Urinary bladder (tissue), 4 donors: Measurements from ENCODE around the gene ACACA. TPM values are rescaled to one million over a fixed set of nuclear protein-coding genes. Genes with fewer than 3 reads are reported as not detected.
"Not testable (repeated sequence)": the region's sequence is repeated elsewhere in the genome, so short reads cannot be mapped to it uniquely, and the experiment has no call there.

Experiments
- DNase-seq: peaks from one replicate; pipeline ENCODE4 v3.0.0-alpha.2; 2015; ENCODE audit errors: extremely low spot score
- H3K27ac ChIP-seq: one replicate; pipeline ENCODE4 v1.5.1; 2013; ENCODE audit warnings: low read depth, mild to moderate bottlenecking, moderate library complexity
- H3K36me3 ChIP-seq: one replicate; pipeline ENCODE4 v1.6.1; 2013; ENCODE audit warnings: mild to moderate bottlenecking, moderate library complexity; ENCODE audit not compliant: insufficient read depth
- H3K4me1 ChIP-seq: one replicate; pipeline ENCODE4 v1.6.1; 2013; ENCODE audit warnings: mild to moderate bottlenecking, moderate library complexity; ENCODE audit not compliant: insufficient read depth
- H3K4me3 ChIP-seq: one replicate; pipeline ENCODE4 v1.5.1; 2013; ENCODE audit warnings: low read depth, low read length
- WGBS: extraction: QIAGEN DNeasy Blood & Tissue Kit; methylation state at CpG from one replicate; pipeline ENCODE4 v1.1.7; 2013; 5-methylcytosine and 5-hydroxymethylcytosine counted together
- polyA plus RNA-seq: library from polyadenylated mRNA; stranded (reverse); fragments of 200-250 nt; gene quantifications from one replicate; pipeline ENCODE4 v1.2.3, GENCODE V29; 2013
- total RNA-seq: library from RNA; depleted of rRNA; stranded (reverse); fragments of >200 nt; gene quantifications from one replicate; pipeline ENCODE4 v1.2.3, GENCODE V29; 2014
- donor health status: healthy with polysubstance abuse.
- donor health status: healthy.

The ACACA gene
- total RNA-seq (70.6 TPM), polyA plus RNA-seq (31.7 TPM)

DNA sequence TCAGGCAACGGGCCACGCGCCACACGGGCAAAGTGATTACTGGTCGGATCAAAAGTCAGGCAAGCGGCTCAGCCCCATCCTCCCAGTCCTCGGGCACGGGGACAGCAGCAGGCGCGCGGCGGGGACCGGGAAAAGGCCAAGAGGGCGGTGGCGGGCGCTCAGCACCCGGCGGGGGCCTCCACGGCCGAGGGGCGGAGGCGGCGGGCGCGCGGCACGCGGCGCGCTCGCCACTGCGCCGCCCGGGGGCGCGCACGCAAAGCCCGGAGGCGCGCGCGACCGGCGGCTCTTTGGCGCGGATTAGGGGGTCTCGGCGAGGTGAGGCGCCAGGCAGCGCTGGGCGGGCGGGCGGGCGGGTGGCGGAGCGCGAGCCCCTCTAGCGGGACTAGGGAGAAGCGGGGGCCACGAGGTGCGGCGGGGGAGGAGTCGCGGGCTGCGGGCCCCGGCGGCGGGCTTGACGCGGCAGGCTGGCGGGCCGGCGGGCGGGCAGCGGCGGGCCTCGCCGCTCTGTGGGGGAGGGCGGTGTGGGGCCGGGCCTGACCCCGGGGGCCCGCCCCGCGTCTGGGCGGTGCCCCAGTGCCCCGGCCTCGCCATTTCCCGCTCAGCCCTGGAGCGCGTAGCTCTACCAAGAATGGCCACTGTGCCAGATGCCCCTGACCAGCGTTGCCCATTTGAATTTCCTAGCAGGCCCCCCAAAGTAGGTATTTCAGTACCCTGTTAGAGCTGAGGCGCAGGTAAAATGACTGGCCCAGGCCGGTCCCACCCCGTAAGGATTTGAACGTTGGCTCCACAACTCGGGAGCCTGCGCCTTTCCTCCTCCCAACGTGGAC, at the start of gene ACACA, which contains the start of gene TADA2A:
ACACA (minus strand) TSS at position 202 of the 827 bp plus-strand sequence. CDS start 537 bp downstream, outside the sequence.
TADA2A (plus strand) TSS at position 252 of the 827 bp plus-strand sequence. CDS start 4,480 bp downstream, outside the sequence.
- Histone ChIP-seq H3K4me1 (no peaks in the 10 kb centered on the region), H3K27ac (peak within 1 kb of the TSS; percentile 61), H3K36me3 (no peaks in the 10 kb centered on the region), H3K4me3 (peak within 1 kb of the TSS; percentile 64)
- WGBS = under 1% methylated on average over 97 of the region's 98 CpGs
- DNase-seq = no peak

GRCh38 chr17:37450112-37450511, 43.5 kb upstream of the ACACA start:
- peak; percentile 28 for DNase-seq
- H3K27ac ChIP-seq = no peak overlapping the region
- WGBS = 78% methylated on average over 6 of the region's 6 CpGs

DNA sequence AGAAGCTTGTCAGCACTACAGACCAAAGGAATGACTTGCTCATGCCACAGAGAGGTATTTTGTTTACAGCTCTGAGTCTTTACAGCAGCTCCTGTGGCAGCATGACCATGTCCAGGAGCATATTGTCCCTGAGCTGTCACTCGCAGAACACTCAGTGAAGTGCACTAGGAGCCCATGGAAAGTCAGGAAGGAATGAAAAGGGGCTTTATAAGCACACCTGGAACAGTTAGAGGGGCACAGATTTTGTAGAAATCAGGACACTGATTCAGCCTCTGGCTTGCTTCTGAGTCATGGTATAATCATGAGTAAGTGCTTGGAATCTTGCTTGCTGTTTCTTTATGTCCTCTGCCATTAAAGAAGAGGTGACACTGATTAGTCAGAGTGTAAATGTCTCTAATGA, 41.0 kb upstream of the ACACA start:
- Histone ChIP-seq H3K36me3 (peaks cover under 1% of the 10 kb centered on the region), H3K4me1 (no peaks in the 10 kb centered on the region), H3K4me3 (no peak overlapping the region), H3K27ac (no peak overlapping the region)
- WGBS = 92% methylated on average over 1 of the region's 1 CpG
- DNase-seq = no peak

More at GRCh38 chr17:37450112-37450511, 43.5 kb upstream of the ACACA start:
- H3K4me3 ChIP-seq = no peak overlapping the region
- H3K36me3 ChIP-seq = no peaks in the 10 kb centered on the region
- no peaks in the 10 kb centered on the region for H3K4me1 ChIP-seq

DNA sequence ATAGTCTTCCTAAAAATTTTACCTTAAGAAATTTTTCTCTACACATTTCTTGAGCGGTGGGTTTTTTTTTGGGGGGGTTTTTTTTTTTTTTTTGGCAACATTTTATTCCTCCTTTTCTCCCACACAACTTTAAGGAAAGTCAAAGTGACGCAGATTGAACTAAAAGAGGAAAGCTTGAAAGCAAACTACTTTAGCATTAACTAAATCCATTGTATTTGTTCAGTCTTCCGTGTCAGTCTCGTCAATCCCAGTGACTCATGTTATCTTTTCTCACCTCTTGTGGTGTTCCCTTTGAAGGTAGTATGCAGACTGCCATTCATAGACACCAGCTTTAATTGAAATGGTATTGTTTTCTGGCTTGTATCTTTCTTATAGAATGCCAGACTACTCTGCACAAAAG, 39.4 kb upstream of the ACACA start:
- 92% methylated on average over 4 of the region's 4 CpGs for WGBS
- Histone ChIP-seq H3K4me3 (no peak overlapping the region), H3K4me1 (no peaks in the 10 kb centered on the region), H3K36me3 (peaks cover 3% of the 10 kb centered on the region), H3K27ac (no peak overlapping the region)
- no peak for DNase-seq

- not testable (repeated sequence) for H3K36me3 ChIP-seq, H3K27ac ChIP-seq, DNase-seq, H3K4me3 ChIP-seq, H3K4me1 ChIP-seq
- 92% methylated on average over 12 of the region's 12 CpGs for WGBS
These were observed 34.9 kb upstream of the ACACA start for GRCh38 chr17:37441369-37442014.

GRCh38 chr17:37440424-37440823, 33.8 kb upstream of the ACACA start:
- Histone ChIP-seq H3K27ac (no peak overlapping the region), H3K4me3 (no peak overlapping the region), H3K36me3 (peaks cover 4% of the 10 kb centered on the region), H3K4me1 (no peaks in the 10 kb centered on the region)
- DNase-seq = no peak
- WGBS = 91% methylated on average over 2 of the region's 2 CpGs

- no peak overlapping the region for H3K27ac ChIP-seq
- DNase-seq = no peak
- peaks cover 6% of the 10 kb centered on the region for H3K36me3 ChIP-seq
- no peak overlapping the region for H3K4me3 ChIP-seq
- WGBS = 79% methylated on average over 4 of the region's 4 CpGs
- no peaks in the 10 kb centered on the region for H3K4me1 ChIP-seq
These were observed 31.5 kb upstream of the ACACA start for GRCh38 chr17:37438141-37438540.

GRCh38 chr17:37432671-37433070, 26.0 kb upstream of the ACACA start:
- no peak for DNase-seq
- no peak overlapping the region for H3K4me3 ChIP-seq
- H3K27ac ChIP-seq = no peak overlapping the region
- 97% methylated on average over 2 of the region's 2 CpGs for WGBS
- peaks cover 4% of the 10 kb centered on the region for H3K36me3 ChIP-seq
- no peaks in the 10 kb centered on the region for H3K4me1 ChIP-seq

DNA sequence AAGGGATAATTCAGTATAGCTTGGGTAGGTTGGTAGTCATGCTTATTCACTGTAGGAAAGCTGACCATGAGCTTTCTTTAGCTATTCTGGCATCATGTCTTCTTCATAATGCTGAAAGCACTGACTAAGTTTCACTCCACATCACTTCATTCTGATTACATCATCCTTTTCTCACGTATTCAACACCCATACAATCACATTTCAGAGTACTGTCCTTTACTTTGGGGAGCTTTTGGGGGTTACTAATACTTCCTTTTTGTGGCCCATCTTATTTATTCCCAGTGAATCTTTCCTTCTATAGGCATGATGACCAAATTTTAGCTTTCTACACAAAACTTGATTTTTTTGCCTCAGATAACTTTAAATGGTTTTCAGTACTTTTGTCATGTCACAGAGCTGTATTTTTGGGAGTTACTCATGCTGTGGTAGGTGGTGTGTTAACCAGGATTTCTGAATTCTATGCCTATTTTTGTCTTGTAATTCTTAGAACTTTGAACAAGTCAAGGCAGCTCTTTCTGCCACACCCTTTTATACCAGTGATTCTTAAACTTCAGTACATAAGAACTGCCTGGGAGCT, 23.5 kb upstream of the ACACA start:
- peak overlapping the region; percentile 50 for H3K27ac ChIP-seq
- no peak overlapping the region for H3K4me3 ChIP-seq
- 53% methylated on average over 1 of the region's 1 CpG for WGBS
- H3K36me3 ChIP-seq = peaks cover 7% of the 10 kb centered on the region
- no peak for DNase-seq
- no peaks in the 10 kb centered on the region for H3K4me1 ChIP-seq

GRCh38 chr17:37429453-37429852, 22.8 kb upstream of the ACACA start:
- Histone ChIP-seq H3K27ac (no peak overlapping the region), H3K4me1 (no peaks in the 10 kb centered on the region), H3K36me3 (peaks cover 9% of the 10 kb centered on the region), H3K4me3 (no peak overlapping the region)
- WGBS = 92% methylated on average over 1 of the region's 1 CpG
- DNase-seq = no peak

DNA sequence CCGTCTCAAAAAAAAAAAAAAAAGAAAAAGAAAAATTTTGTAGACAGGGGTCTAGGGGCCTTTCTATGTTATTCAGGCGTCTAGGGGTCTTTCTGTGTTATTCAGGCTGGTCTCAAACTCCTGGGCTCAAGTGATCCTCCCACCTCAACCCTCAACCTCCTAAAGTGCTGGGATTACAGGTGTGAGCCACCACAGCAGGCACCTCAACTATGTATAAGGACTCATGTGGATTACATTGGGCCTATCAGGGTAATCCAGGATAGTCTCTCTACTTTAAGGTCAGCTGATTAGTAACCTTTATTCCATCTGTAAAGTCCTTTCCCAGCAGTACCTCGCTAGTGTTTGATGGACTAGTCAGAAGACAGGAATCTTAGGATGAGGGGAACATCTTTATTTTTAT, 22.4 kb upstream of the ACACA start:
- Histone ChIP-seq H3K27ac (no peak overlapping the region), H3K4me1 (no peaks in the 10 kb centered on the region), H3K36me3 (peaks cover 11% of the 10 kb centered on the region), H3K4me3 (no peak overlapping the region)
- no peak for DNase-seq
- WGBS = 96% methylated on average over 3 of the region's 3 CpGs

- H3K36me3 ChIP-seq = peaks cover 12% of the 10 kb centered on the region
- DNase-seq = no peak
- no peaks in the 10 kb centered on the region for H3K4me1 ChIP-seq
- no peak overlapping the region for H3K27ac ChIP-seq
- 97% methylated on average over 1 of the region's 1 CpG for WGBS
- no peak overlapping the region for H3K4me3 ChIP-seq
These were observed 18.6 kb upstream of the ACACA start for GRCh38 chr17:37425268-37425667.

- Histone ChIP-seq H3K27ac (no peak overlapping the region), H3K4me3 (no peak overlapping the region), H3K4me1 (no peaks in the 10 kb centered on the region), H3K36me3 (peaks cover 10% of the 10 kb centered on the region)
- 57% methylated on average over 4 of the region's 4 CpGs for WGBS
- no peak for DNase-seq
These were observed 16.5 kb upstream of the ACACA start for GRCh38 chr17:37422971-37423625.
